Hepatocyte (in vitro differentiated cells): ENCODE data around the gene CACFD1. TPM values are rescaled to one million over a fixed set of nuclear protein-coding genes. Genes with fewer than 3 reads are reported as not detected.

Experiments
- DNase-seq: peaks from one replicate; pipeline ENCODE4 v3.0.0-alpha.2; 2016; ENCODE audit warnings: low spot score
- H2AFZ ChIP-seq: fragments of 200-600 bp; sonication (generic); 2 replicates; pipeline ENCODE4 v1.6.0; 2016; ENCODE audit warnings: antibody characterized with exemption, mild to moderate bottlenecking
- H3K27ac ChIP-seq: fragments of 200-600 bp; sonication (generic); 2 replicates; pipeline ENCODE4 v1.5.1; 2016; ENCODE audit warnings: mild to moderate bottlenecking
- H3K27me3 ChIP-seq: fragments of 200-600 bp; sonication (generic); 2 replicates; pipeline ENCODE4 v1.6.1; 2016
- H3K36me3 ChIP-seq: fragments of 200-600 bp; sonication (generic); replicated peaks from 2 replicates; pipeline ENCODE4 v1.5.1; 2016; ENCODE audit warnings: low read depth; ENCODE audit not compliant: insufficient read depth
- H3K4me1 ChIP-seq: fragments of 200-600 bp; sonication (generic); 2 replicates; pipeline ENCODE4 v1.5.1; 2016; ENCODE audit warnings: mild to moderate bottlenecking, moderate library complexity; ENCODE audit not compliant: insufficient read depth
- H3K4me2 ChIP-seq: fragments of 200-600 bp; sonication (generic); 2 replicates; pipeline ENCODE4 v1.6.0; 2016
- H3K4me3 ChIP-seq: fragments of 200-600 bp; sonication (generic); 2 replicates; pipeline ENCODE4 v1.5.1; 2016; ENCODE audit warnings: mild to moderate bottlenecking
- H3K79me2 ChIP-seq: fragments of 200-600 bp; sonication (generic); 2 replicates; pipeline ENCODE4 v1.6.0; 2017; ENCODE audit warnings: mild to moderate bottlenecking
- H3K9me2 ChIP-seq: fragments of 200-600 bp; sonication (generic); replicated peaks from 2 replicates; pipeline ENCODE4 v1.6.0; 2017; ENCODE audit warnings: mild to moderate bottlenecking; ENCODE audit not compliant: insufficient read depth
- H3K9me3 ChIP-seq: fragments of 200-600 bp; sonication (generic); 2 replicates; pipeline ENCODE4 v1.5.1; 2016; ENCODE audit warnings: low read depth, mild to moderate bottlenecking
- H4K20me1 ChIP-seq: fragments of 200-600 bp; sonication (generic); 2 replicates; pipeline ENCODE4 v1.6.0; 2016; ENCODE audit warnings: mild to moderate bottlenecking; ENCODE audit not compliant: insufficient read depth, poor library complexity, severe bottlenecking
- CTCF ChIP-seq: fragments of 200-600 bp; sonication (generic); IDR thresholded peaks from 2 replicates; pipeline ENCODE4 v1.5.1; 2016; ENCODE audit warnings: antibody characterized with exemption, mild to moderate bottlenecking; ENCODE audit not compliant: poor library complexity
- EZH2 ChIP-seq: fragments of 200-600 bp; sonication (generic); IDR thresholded peaks from 2 replicates; pipeline ENCODE4 v1.6.1; 2016; ENCODE audit warnings: antibody characterized with exemption, mild to moderate bottlenecking, borderline replicate concordance
- EZH2phosphoT487 ChIP-seq: fragments of 200-600 bp; sonication (generic); IDR thresholded peaks from one replicate; pipeline ENCODE4 v1.6.1; 2018; ENCODE audit warnings: antibody characterized with exemption, mild to moderate bottlenecking, low read depth, moderate library complexity; ENCODE audit not compliant: unreplicated experiment, severe bottlenecking
- WGBS: methylation state at CpG from one replicate; pipeline ENCODE4 v1.1.6; 2016; ENCODE audit warnings: low lambda C conversion rate; ENCODE audit errors: missing lambda C conversion rate; 5-methylcytosine and 5-hydroxymethylcytosine counted together
- polyA plus RNA-seq: library from polyadenylated mRNA; unstranded; fragments of >200 nt; fragmentation: Nextera tagmentation; extraction: Ambion mirVana; gene quantifications from 2 replicates; pipeline ENCODE4 v1.2.1, GENCODE V29; 2016
- total RNA-seq: library from RNA; depleted of rRNA; stranded (reverse); fragments of >200 nt; gene quantifications from 2 replicates; pipeline ENCODE4 v1.2.3, GENCODE V29; 2014

CACFD1 gene
- total and polyA plus RNA-seq, 2 experiments from 2014 or later = 31.5 to 49.2 TPM

- no peaks in the 10 kb centered on the region for H3K9me3 ChIP-seq
- DNase-seq = no peak
- no peak overlapping the region for H3K4me2 ChIP-seq
- H2AFZ ChIP-seq = no peak overlapping the region
- no peak overlapping the region for H3K27ac ChIP-seq
- no peak overlapping the region for H3K4me3 ChIP-seq
- H3K36me3 ChIP-seq = no peaks in the 10 kb centered on the region
- WGBS = 81% methylated on average over 8 of the region's 8 CpGs
- H3K27me3 ChIP-seq = no peaks in the 10 kb centered on the region
- no peaks in the 10 kb centered on the region for H3K9me2 ChIP-seq
- H3K79me2 ChIP-seq = no peaks in the 10 kb centered on the region
- H3K4me1 ChIP-seq = peaks cover 4% of the 10 kb centered on the region
- H4K20me1 ChIP-seq = no peaks in the 10 kb centered on the region
- TF ChIP-seq EZH2 = no peak
- no peak for TF ChIP-seq CTCF
- no peak for TF ChIP-seq EZH2phosphoT487
Measured at GRCh38 chr9:133517711-133518110, 57.9 kb downstream of the CACFD1 start.

DNA sequence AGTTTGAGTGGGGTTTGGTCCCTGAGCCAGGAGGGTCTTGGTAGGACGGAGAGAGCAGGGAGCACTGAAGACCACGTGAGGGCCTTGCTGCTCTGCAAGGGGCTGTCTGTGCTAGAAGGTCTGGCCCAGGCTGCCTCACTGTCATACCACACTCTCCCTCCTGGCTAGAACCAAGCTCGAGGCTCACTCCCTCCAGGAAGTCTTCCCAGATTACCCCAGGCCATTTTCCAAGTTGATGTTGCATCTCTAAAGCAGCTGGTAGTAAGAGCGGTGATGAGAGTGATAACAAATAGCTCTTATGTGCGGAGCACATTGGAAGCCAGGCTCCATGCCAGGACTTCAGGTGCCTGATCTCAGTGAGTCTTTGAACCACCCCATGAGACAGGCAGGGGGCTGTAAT lies 58.4 kb downstream of the CACFD1 start:
- no peaks in the 10 kb centered on the region for H3K36me3 ChIP-seq
- H4K20me1 ChIP-seq = no peaks in the 10 kb centered on the region
- H3K4me2 ChIP-seq = no peak overlapping the region
- H3K27ac ChIP-seq = no peak overlapping the region
- no peaks in the 10 kb centered on the region for H3K27me3 ChIP-seq
- no peaks in the 10 kb centered on the region for H3K9me2 ChIP-seq
- 85% methylated on average over 5 of the region's 5 CpGs for WGBS
- no peak for TF ChIP-seq CTCF
- TF ChIP-seq EZH2phosphoT487 = no peak
- TF ChIP-seq EZH2 = no peak
- no peak for DNase-seq
- peaks cover 4% of the 10 kb centered on the region for H3K4me1 ChIP-seq
- H3K9me3 ChIP-seq = no peaks in the 10 kb centered on the region
- no peak overlapping the region for H2AFZ ChIP-seq
- no peak overlapping the region for H3K4me3 ChIP-seq
- H3K79me2 ChIP-seq = no peaks in the 10 kb centered on the region

GRCh38 chr9:133518706-133519449 lies 59.1 kb downstream of the CACFD1 start:
- peaks cover 4% of the 10 kb centered on the region for H3K4me1 ChIP-seq
- TF ChIP-seq EZH2phosphoT487 (no peak), EZH2 (no peak), CTCF (no peak)
- no peak overlapping the region for H3K4me2 ChIP-seq
- H3K9me2 ChIP-seq = no peaks in the 10 kb centered on the region
- H3K4me3 ChIP-seq = no peak overlapping the region
- DNase-seq = no peak
- H3K27me3 ChIP-seq = no peaks in the 10 kb centered on the region
- WGBS = 93% methylated on average over 21 of the region's 27 CpGs
- H4K20me1 ChIP-seq = no peaks in the 10 kb centered on the region
- no peaks in the 10 kb centered on the region for H3K79me2 ChIP-seq
- H3K27ac ChIP-seq = no peak overlapping the region
- no peaks in the 10 kb centered on the region for H3K36me3 ChIP-seq
- H3K9me3 ChIP-seq = no peaks in the 10 kb centered on the region
- H2AFZ ChIP-seq = no peak overlapping the region
